Gastrocnemius medialis (tissue), 4 donors: Measurements from ENCODE around the gene RILPL1.

ENCODE experiments used
- POLR2A ChIP-seq, 2 donors: fragments of 450-650 bp; IDR thresholded peaks; one replicate each; pipeline ENCODE4 v1.6.1; 2017; ENCODE audit warnings: antibody characterized with exemption in 2 of 2, mild to moderate bottlenecking in 2 of 2, moderate library complexity in 2 of 2
- TF ChIP-seq, protein P1 (sequence below), 5 experiments: fragments of 450-650 bp in 3 of 5; fragments of 200-600 bp in 2 of 5; sonication (generic) in 2 of 5; IDR thresholded peaks in 4 of 5; conservative IDR thresholded peaks in 1 of 5; 1 replicate in 4 of 5; 2 replicates in 1 of 5; pipeline ENCODE4 v1.5.1; 2016 to 2019; ENCODE audit warnings: antibody characterized with exemption in 5 of 5, mild to moderate bottlenecking in 3 of 5, moderate library complexity in 3 of 5

DNA sequence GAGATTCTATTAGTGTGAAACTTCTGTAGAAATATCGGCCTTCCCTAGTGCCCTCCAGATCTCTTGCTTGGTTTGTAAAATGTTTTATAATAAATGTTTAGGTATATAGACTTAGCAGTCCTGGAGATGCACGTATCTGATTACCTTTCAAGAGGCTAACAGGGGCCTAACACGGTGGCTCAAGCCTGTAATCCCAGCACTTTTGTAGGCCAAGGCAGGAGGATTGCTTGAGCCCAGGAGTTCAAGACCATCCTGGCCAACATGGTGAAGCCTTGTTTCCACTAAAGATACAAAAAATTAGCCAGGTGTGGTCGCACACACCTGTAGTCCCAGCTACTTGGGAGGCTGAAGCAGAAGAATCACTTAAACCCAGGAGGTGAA lies 87.2 kb downstream of the RILPL1 start:
- TF ChIP-seq, protein P1, sequence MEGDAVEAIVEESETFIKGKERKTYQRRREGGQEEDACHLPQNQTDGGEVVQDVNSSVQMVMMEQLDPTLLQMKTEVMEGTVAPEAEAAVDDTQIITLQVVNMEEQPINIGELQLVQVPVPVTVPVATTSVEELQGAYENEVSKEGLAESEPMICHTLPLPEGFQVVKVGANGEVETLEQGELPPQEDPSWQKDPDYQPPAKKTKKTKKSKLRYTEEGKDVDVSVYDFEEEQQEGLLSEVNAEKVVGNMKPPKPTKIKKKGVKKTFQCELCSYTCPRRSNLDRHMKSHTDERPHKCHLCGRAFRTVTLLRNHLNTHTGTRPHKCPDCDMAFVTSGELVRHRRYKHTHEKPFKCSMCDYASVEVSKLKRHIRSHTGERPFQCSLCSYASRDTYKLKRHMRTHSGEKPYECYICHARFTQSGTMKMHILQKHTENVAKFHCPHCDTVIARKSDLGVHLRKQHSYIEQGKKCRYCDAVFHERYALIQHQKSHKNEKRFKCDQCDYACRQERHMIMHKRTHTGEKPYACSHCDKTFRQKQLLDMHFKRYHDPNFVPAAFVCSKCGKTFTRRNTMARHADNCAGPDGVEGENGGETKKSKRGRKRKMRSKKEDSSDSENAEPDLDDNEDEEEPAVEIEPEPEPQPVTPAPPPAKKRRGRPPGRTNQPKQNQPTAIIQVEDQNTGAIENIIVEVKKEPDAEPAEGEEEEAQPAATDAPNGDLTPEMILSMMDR (IDR thresholded peaks at IDR 0.05 in 4 of 5, conservative IDR thresholded peaks at IDR 0.05 in 1 of 5) = no peak
- no peak for TF ChIP-seq POLR2A (IDR thresholded peaks at IDR 0.05)
